Right forelimb (tissue), 1 donor: ENCODE results near the gene C5AR2.
A peak's percentile ranks its signal among the peaks of the same experiment; 100 is the strongest.

Experiments used
- DNase-seq: peaks from one replicate; pipeline ENCODE4 v3.0.0-alpha.2; 2018

C5AR2 gene

GRCh38 chr19:47390533-47391488 lies 58.8 kb downstream of the C5AR2 start:
- DNase-seq = no peak

GRCh38 chr19:47391510-47392223 lies 59.7 kb downstream of the C5AR2 start:
- DNase-seq = peak; percentile 83
